ENCODE data around the gene IL17C.

IL17C gene

GRCh38 chr16:88597856-88598491, 40.4 kb upstream of the IL17C start:
- WGBS, 2 experiments: 90 to 91% methylated on average over 21 of the region's 21 CpGs
- peaks cover 32% of the 10 kb centered on the region for H3K36me3 ChIP-seq (ENCODE audit: control insufficient read depth, insufficient read depth, low read length)

GRCh38 chr16:88599092-88599733, 39.2 kb upstream of the IL17C start:
- 95% methylated on average over 14 of the region's 14 CpGs for WGBS, 2 experiments
- no peak overlapping the region for H3K4me3 ChIP-seq (ENCODE audit: insufficient read depth, low read depth, low read length)
- no peaks in the 10 kb centered on the region for H3K4me1 ChIP-seq (ENCODE audit: control insufficient read depth, insufficient read depth, low read length)
- no peaks in the 10 kb centered on the region for H3K27me3 ChIP-seq (ENCODE audit: control insufficient read depth, insufficient read depth, low read length, poor library complexity, severe bottlenecking)
- H3K9me3 ChIP-seq (ENCODE audit: control insufficient read depth, low read length): no peaks in the 10 kb centered on the region
- H3K36me3 ChIP-seq (ENCODE audit: control insufficient read depth, insufficient read depth, low read length): peaks cover 32% of the 10 kb centered on the region
- H3K27ac ChIP-seq (ENCODE audit: insufficient read depth, low read depth, low read length, poor library complexity, severe bottlenecking): no peak overlapping the region

More at GRCh38 chr16:88597856-88598491, 40.4 kb upstream of the IL17C start:
- H3K27ac ChIP-seq (ENCODE audit: insufficient read depth, low read depth, low read length, poor library complexity, severe bottlenecking): no peak overlapping the region
- no peaks in the 10 kb centered on the region for H3K27me3 ChIP-seq (ENCODE audit: control insufficient read depth, insufficient read depth, low read length, poor library complexity, severe bottlenecking)
- H3K9me3 ChIP-seq (ENCODE audit: control insufficient read depth, low read length): no peaks in the 10 kb centered on the region
- H3K4me1 ChIP-seq (ENCODE audit: control insufficient read depth, insufficient read depth, low read length): no peaks in the 10 kb centered on the region
- H3K4me3 ChIP-seq (ENCODE audit: insufficient read depth, low read depth, low read length): no peak overlapping the region

GRCh38 chr16:88599825-88600538, 38.4 kb upstream of the IL17C start:
- no peaks in the 10 kb centered on the region for H3K4me1 ChIP-seq (ENCODE audit: control insufficient read depth, insufficient read depth, low read length)
- no peak overlapping the region for H3K27ac ChIP-seq (ENCODE audit: insufficient read depth, low read depth, low read length, poor library complexity, severe bottlenecking)
- 94% methylated on average over 25 of the region's 25 CpGs for WGBS, 2 experiments
- no peak overlapping the region for H3K4me3 ChIP-seq (ENCODE audit: insufficient read depth, low read depth, low read length)
- no peaks in the 10 kb centered on the region for H3K27me3 ChIP-seq (ENCODE audit: control insufficient read depth, insufficient read depth, low read length, poor library complexity, severe bottlenecking)
- H3K36me3 ChIP-seq (ENCODE audit: control insufficient read depth, insufficient read depth, low read length): peaks cover 37% of the 10 kb centered on the region
- no peaks in the 10 kb centered on the region for H3K9me3 ChIP-seq (ENCODE audit: control insufficient read depth, low read length)

GRCh38 chr16:88600539-88600896, 37.9 kb upstream of the IL17C start:
- no peaks in the 10 kb centered on the region for H3K4me1 ChIP-seq (ENCODE audit: control insufficient read depth, insufficient read depth, low read length)
- no peak overlapping the region for H3K4me3 ChIP-seq (ENCODE audit: insufficient read depth, low read depth, low read length)
- H3K36me3 ChIP-seq (ENCODE audit: control insufficient read depth, insufficient read depth, low read length): peaks cover 37% of the 10 kb centered on the region
- no peaks in the 10 kb centered on the region for H3K9me3 ChIP-seq (ENCODE audit: control insufficient read depth, low read length)
- no peak overlapping the region for H3K27ac ChIP-seq (ENCODE audit: insufficient read depth, low read depth, low read length, poor library complexity, severe bottlenecking)
- no peaks in the 10 kb centered on the region for H3K27me3 ChIP-seq (ENCODE audit: control insufficient read depth, insufficient read depth, low read length, poor library complexity, severe bottlenecking)
- 93 to 97% methylated on average over 6 of the region's 6 CpGs for WGBS, 2 experiments

DNA sequence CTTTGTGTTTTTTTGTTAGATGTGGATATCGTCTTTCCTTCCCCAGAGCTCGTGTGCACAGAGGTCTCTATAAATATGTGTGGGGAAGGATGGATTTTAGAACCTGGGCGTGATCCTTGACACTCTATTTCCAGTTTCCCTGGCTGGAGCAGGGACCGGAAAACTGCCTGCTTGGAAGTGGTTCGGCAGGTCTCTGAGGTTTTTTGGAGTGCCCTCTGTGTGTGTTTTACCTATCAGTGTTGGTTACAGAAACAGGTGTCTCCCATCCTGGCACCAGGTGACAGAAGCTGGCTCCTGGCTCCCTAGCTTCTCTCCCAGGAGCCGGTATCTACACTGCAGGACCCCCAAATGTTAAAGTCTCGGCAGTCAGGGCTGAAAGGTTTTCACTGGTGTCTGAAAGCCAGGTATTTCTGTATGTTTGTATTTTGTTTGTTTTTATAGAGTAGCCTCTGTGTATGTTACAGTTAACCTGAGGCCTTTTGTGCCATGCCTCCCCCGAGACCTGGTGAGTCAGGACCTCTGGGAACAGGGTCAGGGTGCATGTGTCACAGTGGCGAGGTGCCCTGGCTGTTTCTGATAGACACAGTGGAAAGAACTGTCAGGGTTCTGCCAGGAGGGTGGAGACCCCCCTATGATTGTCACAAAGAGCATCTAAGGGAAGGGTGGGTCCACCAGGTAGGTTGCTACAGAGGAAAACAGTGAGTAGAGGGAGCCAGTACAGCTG, 36.9 kb upstream of the IL17C start:
- 95 to 97% methylated on average over 9 of the region's 9 CpGs for WGBS, 2 experiments
- Histone ChIP-seq H3K4me3 (ENCODE audit: insufficient read depth, low read depth, low read length) (no peak overlapping the region), H3K4me1 (ENCODE audit: control insufficient read depth, insufficient read depth, low read length) (no peaks in the 10 kb centered on the region), H3K27ac (ENCODE audit: insufficient read depth, low read depth, low read length, poor library complexity, severe bottlenecking) (no peak overlapping the region), H3K9me3 (ENCODE audit: control insufficient read depth, low read length) (no peaks in the 10 kb centered on the region), H3K36me3 (ENCODE audit: control insufficient read depth, insufficient read depth, low read length) (peaks cover 42% of the 10 kb centered on the region), H3K27me3 (ENCODE audit: control insufficient read depth, insufficient read depth, low read length, poor library complexity, severe bottlenecking) (no peaks in the 10 kb centered on the region)

- Histone ChIP-seq H3K4me3 (ENCODE audit: insufficient read depth, low read depth, low read length) (no peak overlapping the region), H3K27ac (ENCODE audit: insufficient read depth, low read depth, low read length, poor library complexity, severe bottlenecking) (no peak overlapping the region), H3K9me3 (ENCODE audit: control insufficient read depth, low read length) (no peaks in the 10 kb centered on the region), H3K36me3 (ENCODE audit: control insufficient read depth, insufficient read depth, low read length) (peaks cover 46% of the 10 kb centered on the region), H3K4me1 (ENCODE audit: control insufficient read depth, insufficient read depth, low read length) (no peaks in the 10 kb centered on the region), H3K27me3 (ENCODE audit: control insufficient read depth, insufficient read depth, low read length, poor library complexity, severe bottlenecking) (no peaks in the 10 kb centered on the region)
- 91% methylated on average over 7 of the region's 7 CpGs for WGBS, 2 experiments
These were observed 36.3 kb upstream of the IL17C start for GRCh38 chr16:88602091-88602490.

DNA sequence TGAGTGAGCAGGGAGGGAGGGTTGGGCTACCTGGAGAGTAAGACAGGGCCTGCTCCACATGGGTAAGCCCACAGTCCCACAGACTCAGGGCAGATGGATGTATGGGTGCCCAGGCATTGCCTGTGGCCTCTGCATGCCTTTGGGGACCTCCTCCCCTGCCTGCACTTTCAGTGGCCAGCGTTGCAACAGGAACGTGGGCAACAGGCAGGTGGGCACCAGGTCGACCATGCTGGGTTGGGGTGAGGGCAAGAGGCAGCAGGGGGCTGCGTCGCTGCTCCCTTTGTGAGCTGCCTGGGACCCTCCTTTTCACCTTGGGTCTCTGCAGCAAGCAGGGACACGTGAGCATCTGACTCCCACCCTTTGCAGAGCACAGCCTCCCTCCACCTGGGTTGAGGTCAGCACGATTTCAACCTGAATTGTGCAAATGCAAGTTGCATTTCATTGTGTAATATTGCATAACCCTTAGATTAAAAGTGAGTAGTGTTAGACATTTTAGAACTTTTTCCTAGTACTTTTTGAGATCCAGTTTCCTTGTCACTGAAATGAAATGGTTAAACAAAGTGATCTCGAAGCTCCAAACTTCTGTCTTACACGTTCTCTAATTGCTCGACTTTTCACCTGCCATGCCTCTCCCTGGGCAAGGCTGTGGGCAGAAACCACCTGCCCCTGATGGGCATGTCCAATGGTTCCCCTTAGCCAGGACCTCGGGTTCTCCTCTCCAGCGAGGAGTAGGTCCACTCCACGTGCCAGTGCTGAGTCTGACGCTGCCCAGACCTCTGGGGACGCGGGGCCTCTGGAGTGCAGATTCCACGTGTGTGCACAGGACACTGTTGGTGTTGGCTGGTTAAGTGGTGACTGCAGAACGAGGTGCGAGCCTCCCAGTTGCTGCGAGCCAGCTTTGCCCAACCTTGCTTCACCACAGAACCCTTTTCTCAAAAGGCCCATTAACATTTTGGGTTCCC, 32.9 kb upstream of the IL17C start:
- no peaks in the 10 kb centered on the region for H3K9me3 ChIP-seq (ENCODE audit: control insufficient read depth, low read length)
- H3K4me1 ChIP-seq (ENCODE audit: control insufficient read depth, insufficient read depth, low read length): no peaks in the 10 kb centered on the region
- H3K4me3 ChIP-seq (ENCODE audit: insufficient read depth, low read depth, low read length): no peak overlapping the region
- 94 to 95% methylated on average over 20 of the region's 20 CpGs for WGBS, 2 experiments
- no peaks in the 10 kb centered on the region for H3K27me3 ChIP-seq (ENCODE audit: control insufficient read depth, insufficient read depth, low read length, poor library complexity, severe bottlenecking)
- peaks cover 35% of the 10 kb centered on the region for H3K36me3 ChIP-seq (ENCODE audit: control insufficient read depth, insufficient read depth, low read length)
- no peak overlapping the region for H3K27ac ChIP-seq (ENCODE audit: insufficient read depth, low read depth, low read length, poor library complexity, severe bottlenecking)

GRCh38 chr16:88606148-88606757, 32.1 kb upstream of the IL17C start:
- H3K27ac ChIP-seq (ENCODE audit: insufficient read depth, low read depth, low read length, poor library complexity, severe bottlenecking): no peak overlapping the region
- peaks cover 29% of the 10 kb centered on the region for H3K36me3 ChIP-seq (ENCODE audit: control insufficient read depth, insufficient read depth, low read length)
- H3K4me3 ChIP-seq (ENCODE audit: insufficient read depth, low read depth, low read length): no peak overlapping the region
- H3K4me1 ChIP-seq (ENCODE audit: control insufficient read depth, insufficient read depth, low read length): no peaks in the 10 kb centered on the region
- no peaks in the 10 kb centered on the region for H3K27me3 ChIP-seq (ENCODE audit: control insufficient read depth, insufficient read depth, low read length, poor library complexity, severe bottlenecking)
- WGBS, 2 experiments: 95 to 96% methylated on average over 17 of the region's 17 CpGs
- no peaks in the 10 kb centered on the region for H3K9me3 ChIP-seq (ENCODE audit: control insufficient read depth, low read length)

DNA sequence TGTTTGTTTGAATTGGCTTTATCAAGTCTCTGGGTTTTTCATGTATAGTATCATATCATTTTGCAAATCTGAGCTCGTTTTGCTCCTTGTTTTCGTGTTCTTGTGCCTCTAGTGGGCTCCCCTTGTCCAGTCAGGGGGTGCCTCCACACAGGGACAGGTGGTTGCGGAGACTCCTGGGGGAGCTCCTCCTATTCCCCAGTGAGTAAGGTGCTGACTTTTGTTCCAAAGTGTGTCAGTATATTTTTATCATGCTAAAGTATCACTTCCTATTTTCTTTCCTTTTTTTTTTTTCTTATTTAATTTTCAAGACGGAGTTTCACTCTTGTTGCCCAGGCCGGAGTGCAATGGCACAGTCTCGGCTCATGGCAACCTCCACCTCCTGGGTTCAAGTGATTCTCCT, 30.3 kb upstream of the IL17C start:
- Histone ChIP-seq H3K36me3 (ENCODE audit: control insufficient read depth, insufficient read depth, low read length) (peaks cover 18% of the 10 kb centered on the region), H3K9me3 (ENCODE audit: control insufficient read depth, low read length) (no peaks in the 10 kb centered on the region), H3K27ac (ENCODE audit: insufficient read depth, low read depth, low read length, poor library complexity, severe bottlenecking) (no peak overlapping the region), H3K27me3 (ENCODE audit: control insufficient read depth, insufficient read depth, low read length, poor library complexity, severe bottlenecking) (no peaks in the 10 kb centered on the region), H3K4me1 (ENCODE audit: control insufficient read depth, insufficient read depth, low read length) (no peaks in the 10 kb centered on the region), H3K4me3 (ENCODE audit: insufficient read depth, low read depth, low read length) (no peak overlapping the region)
- 95 to 96% methylated on average over 6 of the region's 6 CpGs for WGBS, 2 experiments

Data from ectodermal cell (in vitro differentiated cells).